Measurements from ENCODE around the gene CNTNAP5. TPM values are rescaled to one million over a fixed set of nuclear protein-coding genes. Genes with fewer than 3 reads are reported as not detected.

Gene CNTNAP5
- total RNA-seq, 1 donor from 2014 or later = not detected

- DNase-seq (ENCODE audit: low spot score) = no peak
- no peaks in the 10 kb centered on the region for H3K9me3 Mint-ChIP-seq
- no peak overlapping the region for H3K9ac ChIP-seq
- peaks cover 6% of the 10 kb centered on the region for H3K27me3 Mint-ChIP-seq (ENCODE audit: insufficient read depth, low read depth)
- no peak overlapping the region for H3K4me2 ChIP-seq
- H3K4me3 ChIP-seq = no peak overlapping the region
- H3K36me3 ChIP-seq = no peaks in the 10 kb centered on the region
- no peaks in the 10 kb centered on the region for H3K79me2 ChIP-seq (ENCODE audit: low read depth)
- TF ChIP-seq CTCF (IDR thresholded peaks at IDR 0.05) (no peak), EZH2phosphoT487 (IDR thresholded peaks at IDR 0.05) (no peak), EZH2 (IDR thresholded peaks at IDR 0.05) (no peak)
- no peaks in the 10 kb centered on the region for H3K4me1 Mint-ChIP-seq
- H3K27ac Mint-ChIP-seq = no peak overlapping the region
- H3K36me3 Mint-ChIP-seq = no peaks in the 10 kb centered on the region
- no peaks in the 10 kb centered on the region for H3K27me3 ChIP-seq
- no peaks in the 10 kb centered on the region for H3K4me1 ChIP-seq
- peak overlapping the region; percentile 47 for H2AFZ ChIP-seq (replicated peaks)
- no peaks in the 10 kb centered on the region for H3K9me3 ChIP-seq (ENCODE audit: low read depth)
- H4K20me1 ChIP-seq (ENCODE audit: low read depth) = no peaks in the 10 kb centered on the region
- H3K4me3 Mint-ChIP-seq = peak overlapping the region; percentile 22
- H3F3A ChIP-seq (ENCODE audit: low read depth) = no peaks in the 10 kb centered on the region
- H3K27ac ChIP-seq = no peak overlapping the region
Measured at GRCh38 chr2:124880995-124881394, 855.9 kb downstream of the CNTNAP5 start.

- Histone ChIP-seq H3K4me2 (no peak overlapping the region), H3K27ac (no peak overlapping the region), H3K79me2 (ENCODE audit: low read depth) (no peaks in the 10 kb centered on the region), H2AFZ (replicated peaks) (no peak overlapping the region), H3K27me3 (no peaks in the 10 kb centered on the region), H3K9ac (no peak overlapping the region), H3K36me3 (no peaks in the 10 kb centered on the region), H4K20me1 (ENCODE audit: low read depth) (no peaks in the 10 kb centered on the region), H3F3A (ENCODE audit: low read depth) (no peaks in the 10 kb centered on the region), H3K9me3 (ENCODE audit: low read depth) (no peaks in the 10 kb centered on the region), H3K4me1 (no peaks in the 10 kb centered on the region), H3K4me3 (no peak overlapping the region)
- no peaks in the 10 kb centered on the region for H3K36me3 Mint-ChIP-seq
- H3K9me3 Mint-ChIP-seq = no peaks in the 10 kb centered on the region
- no peak for DNase-seq (ENCODE audit: low spot score)
- TF ChIP-seq EZH2 (IDR thresholded peaks at IDR 0.05) = no peak
- no peak overlapping the region for H3K27ac Mint-ChIP-seq
- no peaks in the 10 kb centered on the region for H3K4me1 Mint-ChIP-seq
- peaks cover 6% of the 10 kb centered on the region for H3K27me3 Mint-ChIP-seq (ENCODE audit: insufficient read depth, low read depth)
- no peak overlapping the region for H3K4me3 Mint-ChIP-seq
Measured at GRCh38 chr2:124882423-124882822, 857.3 kb downstream of the CNTNAP5 start.

GRCh38 chr2:124883595-124883994 is 858.5 kb downstream of the CNTNAP5 start:
- no peaks in the 10 kb centered on the region for H3K36me3 ChIP-seq
- H3F3A ChIP-seq (ENCODE audit: low read depth) = no peaks in the 10 kb centered on the region
- no peaks in the 10 kb centered on the region for H3K9me3 ChIP-seq (ENCODE audit: low read depth)
- H3K9ac ChIP-seq = no peak overlapping the region
- Mint-ChIP-seq H3K4me3 (no peak overlapping the region), H3K27ac (no peak overlapping the region), H3K36me3 (no peaks in the 10 kb centered on the region), H3K27me3 (ENCODE audit: insufficient read depth, low read depth) (peaks cover 6% of the 10 kb centered on the region), H3K9me3 (no peaks in the 10 kb centered on the region), H3K4me1 (no peaks in the 10 kb centered on the region)
- H3K4me3 ChIP-seq = no peak overlapping the region
- H3K79me2 ChIP-seq (ENCODE audit: low read depth) = no peaks in the 10 kb centered on the region
- H4K20me1 ChIP-seq (ENCODE audit: low read depth) = no peaks in the 10 kb centered on the region
- no peak overlapping the region for H2AFZ ChIP-seq (replicated peaks)
- DNase-seq (ENCODE audit: low spot score) = no peak
- no peak overlapping the region for H3K4me2 ChIP-seq
- H3K27ac ChIP-seq = no peak overlapping the region
- TF ChIP-seq EZH2 (IDR thresholded peaks at IDR 0.05) (no peak), CTCF (IDR thresholded peaks at IDR 0.05) (no peak), EZH2phosphoT487 (IDR thresholded peaks at IDR 0.05) (no peak)
- no peaks in the 10 kb centered on the region for H3K27me3 ChIP-seq
- no peaks in the 10 kb centered on the region for H3K4me1 ChIP-seq

- H3K79me2 ChIP-seq (ENCODE audit: low read depth) = no peaks in the 10 kb centered on the region
- no peaks in the 10 kb centered on the region for H3K4me1 ChIP-seq
- H3K27ac ChIP-seq = no peak overlapping the region
- H3K9me3 ChIP-seq (ENCODE audit: low read depth) = no peaks in the 10 kb centered on the region
- H3K36me3 ChIP-seq = no peaks in the 10 kb centered on the region
- no peak for DNase-seq (ENCODE audit: low spot score)
- Mint-ChIP-seq H3K36me3 (no peaks in the 10 kb centered on the region), H3K27ac (no peak overlapping the region), H3K9me3 (no peaks in the 10 kb centered on the region), H3K4me3 (no peak overlapping the region), H3K27me3 (ENCODE audit: insufficient read depth, low read depth) (peaks cover 6% of the 10 kb centered on the region), H3K4me1 (no peaks in the 10 kb centered on the region)
- TF ChIP-seq CTCF (IDR thresholded peaks at IDR 0.05) (no peak), EZH2phosphoT487 (IDR thresholded peaks at IDR 0.05) (no peak), EZH2 (IDR thresholded peaks at IDR 0.05) (no peak)
- no peaks in the 10 kb centered on the region for H4K20me1 ChIP-seq (ENCODE audit: low read depth)
- H3F3A ChIP-seq (ENCODE audit: low read depth) = no peaks in the 10 kb centered on the region
- H3K4me3 ChIP-seq = no peak overlapping the region
- H2AFZ ChIP-seq (replicated peaks) = no peak overlapping the region
- no peak overlapping the region for H3K9ac ChIP-seq
- no peaks in the 10 kb centered on the region for H3K27me3 ChIP-seq
- no peak overlapping the region for H3K4me2 ChIP-seq
Measured at GRCh38 chr2:124884315-124884714, 859.2 kb downstream of the CNTNAP5 start.
